Fibroblast of the aortic adventitia (primary cell): ENCODE data around the gene OR2W3. TPM values are rescaled to one million over a fixed set of nuclear protein-coding genes. Genes with fewer than 3 reads are reported as not detected.

Experiments
- DNase-seq: peaks from one replicate; pipeline ENCODE4 v3.0.0-alpha.2; 2010; ENCODE audit warnings: low read depth
- H3K4me3 ChIP-seq: 2 replicates; pipeline ENCODE4 v1.5.1; 2011; ENCODE audit warnings: low read depth, mild to moderate bottlenecking, control low read depth, low read length, moderate library complexity
- total RNA-seq: library from RNA; depleted of rRNA; stranded (reverse); fragments of >200 nt; gene quantifications from 2 replicates; pipeline ENCODE4 v1.2.3, GENCODE V29; 2012; ENCODE audit warnings: low replicate concordance
- TF ChIP-seq, protein P1 (sequence below): IDR thresholded peaks from 2 replicates; pipeline ENCODE4 v1.5.1; 2011; ENCODE audit warnings: mild to moderate bottlenecking, low read length, control low read depth, inconsistent platforms; ENCODE audit not compliant: insufficient read depth

Gene OR2W3
- total RNA-seq, 1 donor: not detected

DNA sequence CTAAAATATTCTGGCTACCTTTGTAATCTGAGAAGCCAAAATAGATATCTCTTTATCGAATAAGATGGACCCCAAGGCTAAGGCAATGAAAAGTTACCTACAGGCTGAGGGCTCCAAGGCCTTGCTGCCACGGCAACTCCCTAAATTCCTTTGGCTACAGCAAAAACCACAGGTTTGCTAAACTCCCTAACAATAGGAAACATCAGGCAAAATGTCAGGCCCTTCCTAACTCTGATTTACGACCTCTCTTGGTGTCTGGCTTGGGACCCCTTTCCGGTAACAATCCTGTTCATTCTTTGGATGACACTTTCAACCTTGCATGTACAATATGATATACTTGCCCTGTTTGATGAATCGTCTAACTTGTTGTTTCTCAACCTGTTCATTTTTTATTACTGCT, 13.4 kb downstream of the OR2W3 start:
- no peak overlapping the region for H3K4me3 ChIP-seq
- TF ChIP-seq, protein P1, sequence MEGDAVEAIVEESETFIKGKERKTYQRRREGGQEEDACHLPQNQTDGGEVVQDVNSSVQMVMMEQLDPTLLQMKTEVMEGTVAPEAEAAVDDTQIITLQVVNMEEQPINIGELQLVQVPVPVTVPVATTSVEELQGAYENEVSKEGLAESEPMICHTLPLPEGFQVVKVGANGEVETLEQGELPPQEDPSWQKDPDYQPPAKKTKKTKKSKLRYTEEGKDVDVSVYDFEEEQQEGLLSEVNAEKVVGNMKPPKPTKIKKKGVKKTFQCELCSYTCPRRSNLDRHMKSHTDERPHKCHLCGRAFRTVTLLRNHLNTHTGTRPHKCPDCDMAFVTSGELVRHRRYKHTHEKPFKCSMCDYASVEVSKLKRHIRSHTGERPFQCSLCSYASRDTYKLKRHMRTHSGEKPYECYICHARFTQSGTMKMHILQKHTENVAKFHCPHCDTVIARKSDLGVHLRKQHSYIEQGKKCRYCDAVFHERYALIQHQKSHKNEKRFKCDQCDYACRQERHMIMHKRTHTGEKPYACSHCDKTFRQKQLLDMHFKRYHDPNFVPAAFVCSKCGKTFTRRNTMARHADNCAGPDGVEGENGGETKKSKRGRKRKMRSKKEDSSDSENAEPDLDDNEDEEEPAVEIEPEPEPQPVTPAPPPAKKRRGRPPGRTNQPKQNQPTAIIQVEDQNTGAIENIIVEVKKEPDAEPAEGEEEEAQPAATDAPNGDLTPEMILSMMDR: no peak
- DNase-seq: no peak

DNA sequence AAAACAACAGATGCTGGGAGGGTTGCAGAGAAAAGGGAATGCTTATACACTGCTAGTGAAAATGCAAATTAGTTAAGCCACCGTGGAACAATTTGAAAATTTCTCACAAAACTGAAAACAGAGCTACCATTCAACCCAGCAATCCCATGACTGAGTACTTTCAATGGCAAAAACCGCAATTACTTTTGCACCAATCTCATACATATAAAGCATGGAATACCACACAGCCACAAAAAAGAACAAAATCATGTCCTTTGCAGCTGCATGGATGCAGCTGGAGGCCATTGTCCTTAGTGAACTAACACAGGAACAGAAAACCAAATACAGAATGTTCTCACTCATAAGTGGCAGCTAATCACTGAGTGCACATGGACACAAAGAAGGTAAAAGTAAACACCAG, 18.4 kb downstream of the OR2W3 start:
- no peak for DNase-seq
- no peak overlapping the region for H3K4me3 ChIP-seq
- TF ChIP-seq, protein P1: no peak

DNA sequence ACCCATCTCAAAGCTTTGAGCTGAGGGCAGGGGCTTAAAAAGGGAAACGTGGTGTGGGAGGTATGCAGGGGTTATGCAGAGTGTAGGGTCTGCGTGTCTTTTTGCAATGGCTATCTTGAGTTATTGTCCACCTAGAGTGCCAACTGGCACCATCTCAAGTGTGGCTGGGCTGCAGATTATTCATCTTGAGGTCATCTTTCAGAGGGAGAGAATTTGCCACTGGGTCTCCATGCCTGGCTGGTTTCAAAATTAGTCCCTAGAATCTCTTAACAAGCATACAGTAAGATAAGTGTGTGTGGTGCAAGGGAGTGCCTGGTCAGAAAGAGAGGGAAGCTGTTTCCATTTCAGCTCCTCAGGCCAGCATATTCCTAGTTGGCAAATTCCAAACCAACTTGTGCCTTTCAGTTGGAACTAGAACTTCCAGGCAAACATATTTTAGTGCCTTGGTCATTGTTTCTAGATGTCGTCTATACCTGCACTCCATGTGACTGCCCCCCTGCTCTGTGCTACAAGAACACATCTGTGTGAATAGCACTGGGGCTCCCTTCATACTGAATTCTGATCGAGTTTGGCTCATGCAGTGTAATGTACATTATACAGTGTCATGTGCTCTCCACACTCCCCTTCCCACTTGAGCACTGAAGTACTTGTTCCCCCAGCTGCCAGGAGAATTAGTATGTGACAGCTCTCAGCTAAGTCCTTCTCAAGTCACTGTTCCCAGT, 19.7 kb downstream of the OR2W3 start:
- H3K4me3 ChIP-seq: no peak overlapping the region

DNA sequence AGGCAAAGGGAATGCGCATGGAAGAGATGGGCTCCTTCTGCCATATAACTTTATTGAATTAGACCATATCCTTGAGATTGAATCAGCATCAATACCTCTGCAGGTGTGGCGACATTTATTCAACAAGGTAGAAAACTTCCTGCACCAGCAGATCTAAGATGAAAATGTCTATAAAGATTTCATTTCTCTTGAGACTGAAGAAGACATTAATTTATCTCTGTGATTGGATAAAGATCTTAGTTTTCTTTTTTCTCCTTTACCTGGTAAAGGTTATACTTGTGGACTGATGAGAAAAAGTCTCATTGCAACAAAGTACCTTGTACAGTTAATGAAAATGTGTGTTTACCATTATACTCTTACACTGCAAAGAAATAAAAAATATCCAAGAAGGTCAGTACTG, 24.6 kb downstream of the OR2W3 start, which contains the start of gene OR2T8:
TSS of gene OR2T8 (plus strand) at position 301 of the 400 bp plus-strand sequence. CDS start 766 bp downstream, outside the sequence.
- H3K4me3 ChIP-seq: no peak within 1 kb of the TSS
- DNase-seq: no peak
- TF ChIP-seq, protein P1: no peak

More for the DNA sequence above, 19.7 kb downstream of the OR2W3 start:
- TF ChIP-seq, protein P1: no peak
- DNase-seq: no peak

DNA sequence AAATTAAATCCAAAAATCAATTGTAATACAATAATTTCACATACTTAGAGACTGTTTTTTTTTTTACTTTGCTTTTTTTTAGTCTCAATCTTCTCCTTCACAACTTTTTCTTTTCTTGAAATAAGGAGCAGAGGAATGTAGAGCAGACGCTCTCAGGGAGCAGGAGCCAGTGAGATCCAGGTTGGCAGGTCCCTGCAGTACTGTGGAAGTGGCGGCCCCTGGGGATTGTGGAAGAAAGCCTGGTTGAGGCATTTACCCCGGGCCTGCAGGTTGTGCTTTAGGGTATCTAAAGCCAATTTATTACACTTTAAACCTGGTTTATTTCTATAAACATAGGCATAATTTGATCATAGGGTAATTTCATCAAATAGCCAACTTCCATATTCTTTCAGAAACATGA, 28.6 kb downstream of the OR2W3 start:
- DNase-seq: no peak
- TF ChIP-seq, protein P1: no peak
- no peak overlapping the region for H3K4me3 ChIP-seq

DNA sequence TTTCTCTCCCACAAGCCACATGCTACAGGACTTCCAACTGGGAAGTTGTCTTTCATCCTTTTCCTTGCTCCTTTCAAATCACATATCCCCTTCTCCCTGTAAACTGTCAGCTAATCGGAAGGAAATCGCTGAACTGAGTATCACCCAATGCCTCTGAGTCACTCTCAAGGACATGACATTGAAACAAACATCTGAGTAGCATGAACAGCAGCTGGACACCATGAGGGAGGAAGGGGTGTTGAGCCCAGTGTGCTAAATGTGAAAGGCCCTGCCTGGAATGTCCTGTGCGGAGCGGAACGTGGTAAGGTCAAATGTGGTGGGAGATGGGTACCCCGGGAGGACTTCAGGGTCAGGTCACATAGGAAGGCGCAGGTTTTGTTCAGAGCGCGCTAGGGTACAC, 29.5 kb downstream of the OR2W3 start, which contains the start of gene OR2AJ1:
TSS of gene OR2AJ1 (plus strand) at position 22 of the 400 bp plus-strand sequence. CDS start 8,880 bp downstream, outside the sequence.
- TF ChIP-seq, protein P1: no peak
- no peak for DNase-seq
- H3K4me3 ChIP-seq: no peak within 1 kb of the TSS
